ENCODE data around the gene LRP1B.

DNA sequence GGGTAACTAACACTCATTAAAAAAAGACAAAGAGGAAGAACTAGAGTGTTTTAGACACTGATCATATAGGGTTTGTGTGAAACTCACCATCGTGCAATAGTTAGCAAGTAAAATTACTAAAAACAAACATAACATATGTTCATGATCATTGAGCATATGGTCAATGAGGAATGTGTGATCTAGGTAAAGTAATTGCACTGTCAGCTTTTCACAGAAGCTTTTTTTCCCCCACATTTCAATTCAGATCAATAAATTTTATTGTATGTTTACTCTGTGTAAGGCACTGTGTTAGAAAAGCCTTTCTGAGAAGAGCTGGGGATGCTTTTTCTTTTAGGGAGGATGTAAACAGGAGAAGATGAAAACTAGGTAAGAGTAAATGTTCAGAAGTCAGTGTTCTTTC lies 348.2 kb downstream of the LRP1B start:
- TF ChIP-seq POLR2A (IDR thresholded peaks at IDR 0.05; ENCODE audit: low read length): no peak
- TF ChIP-seq, protein P1, sequence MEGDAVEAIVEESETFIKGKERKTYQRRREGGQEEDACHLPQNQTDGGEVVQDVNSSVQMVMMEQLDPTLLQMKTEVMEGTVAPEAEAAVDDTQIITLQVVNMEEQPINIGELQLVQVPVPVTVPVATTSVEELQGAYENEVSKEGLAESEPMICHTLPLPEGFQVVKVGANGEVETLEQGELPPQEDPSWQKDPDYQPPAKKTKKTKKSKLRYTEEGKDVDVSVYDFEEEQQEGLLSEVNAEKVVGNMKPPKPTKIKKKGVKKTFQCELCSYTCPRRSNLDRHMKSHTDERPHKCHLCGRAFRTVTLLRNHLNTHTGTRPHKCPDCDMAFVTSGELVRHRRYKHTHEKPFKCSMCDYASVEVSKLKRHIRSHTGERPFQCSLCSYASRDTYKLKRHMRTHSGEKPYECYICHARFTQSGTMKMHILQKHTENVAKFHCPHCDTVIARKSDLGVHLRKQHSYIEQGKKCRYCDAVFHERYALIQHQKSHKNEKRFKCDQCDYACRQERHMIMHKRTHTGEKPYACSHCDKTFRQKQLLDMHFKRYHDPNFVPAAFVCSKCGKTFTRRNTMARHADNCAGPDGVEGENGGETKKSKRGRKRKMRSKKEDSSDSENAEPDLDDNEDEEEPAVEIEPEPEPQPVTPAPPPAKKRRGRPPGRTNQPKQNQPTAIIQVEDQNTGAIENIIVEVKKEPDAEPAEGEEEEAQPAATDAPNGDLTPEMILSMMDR (IDR thresholded peaks at IDR 0.05): no peak
- TF ChIP-seq, protein P2, sequence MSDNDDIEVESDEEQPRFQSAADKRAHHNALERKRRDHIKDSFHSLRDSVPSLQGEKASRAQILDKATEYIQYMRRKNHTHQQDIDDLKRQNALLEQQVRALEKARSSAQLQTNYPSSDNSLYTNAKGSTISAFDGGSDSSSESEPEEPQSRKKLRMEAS (IDR thresholded peaks at IDR 0.05): no peak

Measured in A549 (cell line).